ENCODE data around the gene FAM167B. TPM values are rescaled to one million over a fixed set of nuclear protein-coding genes. Genes with fewer than 3 reads are reported as not detected.
"Not testable (repeated sequence)": the region's sequence is repeated elsewhere in the genome, so short reads cannot be mapped to it uniquely, and the experiment has no call there.

The FAM167B gene
- polyA plus RNA-seq, 3 donors = 8.5 to 10.5 (median 10.3) TPM

DNA sequence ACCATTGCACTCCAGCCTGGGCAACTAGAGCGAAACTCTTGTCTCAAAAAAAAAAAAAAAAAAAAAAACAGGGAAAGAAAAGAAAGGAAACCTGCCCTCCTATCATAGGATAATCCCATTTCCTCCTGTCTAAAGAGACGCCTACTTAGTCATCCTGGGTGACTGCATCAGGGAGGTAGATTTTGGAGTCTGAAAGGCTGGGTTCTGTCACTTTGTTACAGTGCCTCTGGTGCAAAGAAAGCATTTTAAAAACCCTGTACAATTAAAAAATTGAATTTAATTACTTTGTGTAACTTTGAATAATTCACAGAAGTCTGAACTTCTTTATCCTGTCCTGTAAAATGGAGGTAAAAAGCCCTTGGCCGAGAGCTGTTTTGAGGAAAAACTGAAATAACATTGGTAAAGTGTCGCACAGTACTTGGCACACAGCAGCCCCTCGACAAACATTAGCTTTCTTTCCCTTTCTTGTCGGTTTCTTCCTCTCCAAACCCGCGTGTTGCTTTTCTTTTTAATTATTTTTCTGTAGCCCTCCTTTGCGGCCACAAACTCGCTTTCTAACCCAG lies 44.2 kb downstream of the FAM167B start:
- DNase-seq = no peak

DNA sequence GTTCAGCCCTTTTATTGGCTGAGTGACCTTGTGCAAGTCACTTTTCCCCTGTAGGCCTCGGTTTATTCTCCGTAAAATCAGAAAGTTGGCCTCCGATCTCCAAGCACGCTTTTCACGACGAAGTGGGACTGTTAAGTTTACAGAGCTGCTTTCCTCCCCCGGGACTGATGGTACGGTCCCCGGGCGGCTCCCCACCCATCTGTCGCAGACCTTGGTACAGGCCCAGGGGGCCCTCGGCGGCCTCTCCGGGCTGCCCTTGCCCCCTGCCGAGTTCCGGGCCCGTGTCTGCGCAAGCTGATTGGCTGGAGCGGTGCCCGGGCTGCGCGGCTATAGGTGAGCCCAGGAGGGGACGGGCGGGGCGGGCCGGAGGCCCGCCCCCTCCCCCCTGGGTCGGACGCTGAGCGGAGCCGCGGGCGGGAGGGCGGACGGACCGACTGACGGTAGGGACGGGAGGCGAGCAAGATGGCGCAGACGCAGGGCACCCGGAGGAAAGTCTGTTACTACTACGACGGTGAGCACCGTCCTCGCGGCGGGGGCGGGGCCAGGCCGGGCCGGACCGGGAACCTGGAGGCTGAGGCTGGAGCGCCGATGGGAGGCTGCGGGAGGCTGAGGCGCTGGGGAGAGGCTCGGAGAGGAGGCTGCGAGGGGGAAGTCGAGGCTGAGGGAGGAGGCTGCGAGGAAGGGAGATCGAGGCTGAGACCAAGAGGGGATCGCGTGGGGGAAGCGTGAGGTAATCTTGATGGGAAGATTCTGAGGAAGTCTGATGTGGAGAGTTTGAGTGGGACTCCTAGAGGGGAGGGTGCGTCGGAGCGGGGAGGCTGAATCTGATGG lies 44.9 kb downstream of the FAM167B start, which contains the start of gene HDAC1:
HDAC1 (plus strand) TSS at position 376 of the 831 bp plus-strand sequence; CDS start at position 463, 87 bp downstream.
- peak; percentile 94 for DNase-seq

DNA sequence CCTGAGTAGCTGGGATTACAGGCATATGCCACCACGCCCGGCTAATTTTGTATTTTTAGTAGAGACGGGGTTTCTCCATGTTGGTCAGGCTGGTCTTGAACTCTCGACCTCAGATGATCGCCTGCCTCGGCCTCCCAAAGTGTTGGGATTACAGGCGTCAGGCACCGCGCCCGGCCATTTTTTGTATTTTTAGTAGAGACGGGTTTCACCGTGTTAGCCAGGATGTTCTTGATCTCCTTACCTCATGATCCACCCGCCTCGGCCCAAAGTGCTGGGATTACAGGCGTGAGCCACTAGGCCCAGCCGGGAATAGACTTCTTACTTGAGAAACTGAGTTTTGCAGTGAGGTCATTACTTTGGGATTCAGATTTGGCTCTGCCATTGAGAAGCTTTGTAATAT lies 51.2 kb downstream of the FAM167B start:
- not testable (repeated sequence) for DNase-seq

Other genes with a start within 250 kb of the FAM167B start
- 100 to 1,000 TPM; 218 to 249 (median 237) TPM for gene KHDRBS1, start 233.4 kb upstream of the FAM167B start, polyA plus RNA-seq (ENCODE audit: insufficient read length in 3 of 3)
- gene TMEM39B, start 174.3 kb upstream of the FAM167B start, polyA plus RNA-seq (ENCODE audit: insufficient read length in 3 of 3) = 10 to 100 TPM; 20.4 to 24.0 (median 22.5) TPM
- 10 to 100 TPM; 26.4 to 38.7 (median 38.0) TPM for gene KPNA6, start 139.2 kb upstream of the FAM167B start, polyA plus RNA-seq (ENCODE audit: insufficient read length in 3 of 3)
- 10 to 100 TPM; 48.9 to 51.0 (median 49.2) TPM for gene TXLNA, start 67.5 kb upstream of the FAM167B start, polyA plus RNA-seq (ENCODE audit: insufficient read length in 3 of 3)
- gene CCDC28B, start 46.6 kb upstream of the FAM167B start, polyA plus RNA-seq (ENCODE audit: insufficient read length in 3 of 3) = 10 to 100 TPM; 26.7 to 29.5 (median 27.1) TPM
- gene IQCC, start 41.6 kb upstream of the FAM167B start, polyA plus RNA-seq (ENCODE audit: insufficient read length in 3 of 3) = 10 to 100 TPM in 1 of 3 donors, 1 to 10 TPM in 2; 6.6 to 11.4 (median 9.3) TPM
- gene DCDC2B, start 38.1 kb upstream of the FAM167B start, polyA plus RNA-seq (ENCODE audit: insufficient read length in 3 of 3) = 1 to 10 TPM in 2 of 3 donors, under 1 TPM in 1; 0.60 to 2.2 (median 2.1) TPM
- gene TMEM234, start 24.9 kb upstream of the FAM167B start, polyA plus RNA-seq (ENCODE audit: insufficient read length in 3 of 3) = 10 to 100 TPM; 24.6 to 31.9 (median 28.2) TPM
- 100 to 1,000 TPM; 146 to 171 (median 152) TPM for gene EIF3I, start 24.8 kb upstream of the FAM167B start, polyA plus RNA-seq (ENCODE audit: insufficient read length in 3 of 3)
- 1 to 10 TPM; 4.2 to 6.5 (median 5.0) TPM for gene LCK, start 4.0 kb downstream of the FAM167B start, polyA plus RNA-seq (ENCODE audit: insufficient read length in 3 of 3)
- gene HDAC1, start 44.9 kb downstream of the FAM167B start, polyA plus RNA-seq (ENCODE audit: insufficient read length in 3 of 3) = 100 to 1,000 TPM; 179 to 241 (median 186) TPM
- 100 to 1,000 TPM; 384 to 512 (median 486) TPM for gene MARCKSL1, start 89.0 kb downstream of the FAM167B start, polyA plus RNA-seq (ENCODE audit: insufficient read length in 3 of 3)
- 10 to 100 TPM in 2 of 3 donors, 1 to 10 TPM in 1; 5.5 to 13.2 (median 11.4) TPM for gene FAM229A, start 115.3 kb downstream of the FAM167B start, polyA plus RNA-seq (ENCODE audit: insufficient read length in 3 of 3)
- gene TSSK3, start 115.3 kb downstream of the FAM167B start, polyA plus RNA-seq (ENCODE audit: insufficient read length in 3 of 3) = 1 to 10 TPM; 2.1 to 9.6 (median 8.7) TPM
- 10 to 100 TPM; 60.2 to 70.6 (median 67.1) TPM for gene BSDC1, start 147.2 kb downstream of the FAM167B start, polyA plus RNA-seq (ENCODE audit: insufficient read length in 3 of 3)
- gene ZBTB8B, start 217.8 kb downstream of the FAM167B start, polyA plus RNA-seq (ENCODE audit: insufficient read length in 3 of 3) = 1 to 10 TPM; 1.2 to 2.3 (median 1.9) TPM